T47D (cell line): ENCODE data around the gene SLC2A5.

Source experiments
- DNase-seq, 2 experiments: peaks; one replicate each; pipeline versions ENCODE4 v3.0.0 to v3.0.0-alpha.2; 2011 to 2012; ENCODE audit warnings: low read depth in 1 of 2, low spot score in 1 of 2
- JUND ChIP-seq: IDR thresholded peaks from 2 replicates; pipeline ENCODE4 v1.6.1; 2012; ENCODE audit warnings: low read depth
- in situ Hi-C: cut with HindIII; loops from 2 replicates; pipeline ENCODE4 v1.10.0; 2016; ENCODE audit warnings: low sequenced_read_pairs, low pct_unique_long_range_greater_than_20kb

SLC2A5 gene

GRCh38 chr1:9085306-9085940, 16.0 kb upstream of the SLC2A5 start:
- in situ Hi-C loops = no loop called here

GRCh38 chr1:9084906-9085305, 15.5 kb upstream of the SLC2A5 start:
- in situ Hi-C loops = no loop called here
- DNase-seq = no peak
- TF ChIP-seq JUND = no peak

More at GRCh38 chr1:9085306-9085940, 16.0 kb upstream of the SLC2A5 start:
- no peak for TF ChIP-seq JUND
- DNase-seq = no peak

GRCh38 chr1:9081473-9081872, 12.0 kb upstream of the SLC2A5 start:
- in situ Hi-C loops = no loop called here
- no peak for DNase-seq
- TF ChIP-seq JUND = no peak

GRCh38 chr1:9080705-9081291, 11.4 kb upstream of the SLC2A5 start:
- in situ Hi-C loops = no loop called here
- TF ChIP-seq JUND = no peak
- peak in 1 of 2 experiments; percentile 54 for DNase-seq

- TF ChIP-seq JUND = no peak
- in situ Hi-C loops = no loop called here
- no peak for DNase-seq
Measured at GRCh38 chr1:9079988-9080704, 10.7 kb upstream of the SLC2A5 start.

GRCh38 chr1:9078752-9079500, 9.5 kb upstream of the SLC2A5 start:
- in situ Hi-C loops = no loop called here
- no peak for DNase-seq
- TF ChIP-seq JUND = no peak

GRCh38 chr1:9078015-9078751, 8.7 kb upstream of the SLC2A5 start:
- in situ Hi-C loops = no loop called here
- no peak for DNase-seq
- TF ChIP-seq JUND = no peak

- no peak for TF ChIP-seq JUND
- no peak for DNase-seq
- in situ Hi-C loops = no loop called here
Measured at GRCh38 chr1:9075022-9075421, 5.6 kb upstream of the SLC2A5 start.

GRCh38 chr1:9073143-9073542, 3.7 kb upstream of the SLC2A5 start:
- in situ Hi-C loops = no loop called here
- no peak for DNase-seq
- TF ChIP-seq JUND = no peak

- DNase-seq = no peak
- in situ Hi-C loops = no loop called here
- no peak for TF ChIP-seq JUND
Measured at GRCh38 chr1:9071554-9072235, 2.3 kb upstream of the SLC2A5 start.

GRCh38 chr1:9070486-9070885, 1.1 kb upstream of the SLC2A5 start:
- DNase-seq = peak; percentile 58 to 67
- in situ Hi-C loops = no loop called here
- no peak for TF ChIP-seq JUND

- DNase-seq = no peak
- in situ Hi-C loops = no loop called here
- no peak for TF ChIP-seq JUND
Measured at GRCh38 chr1:9068981-9069325, 482 bp downstream of the SLC2A5 start.
